GM23338 (cell line): ENCODE measurements around the gene TMEM208.

Experiments used
- CREB1 ChIP-seq: fragments of 250-450 bp; sonication (Bioruptor Pico); IDR thresholded peaks from 2 replicates; pipeline ENCODE4 v1.5.0; 2020; ENCODE audit warnings: low read depth, mild to moderate bottlenecking, moderate library complexity
- CTCF ChIP-seq, 2 experiments: fragments of 200-600 bp in 1 of 2; sonication (generic) in 1 of 2; conservative IDR thresholded peaks; 2 replicates each; pipeline versions ENCODE4 v1.5.1 to v1.6.1; 2016 to 2017; ENCODE audit warnings: antibody characterized with exemption in 2 of 2, low read depth in 2 of 2, mild to moderate bottlenecking in 2 of 2, moderate library complexity in 1 of 2
- EZH2 ChIP-seq: fragments of 200-600 bp; sonication (generic); IDR thresholded peaks from one replicate; pipeline ENCODE4 v1.8.0; 2017; ENCODE audit warnings: antibody characterized with exemption, mild to moderate bottlenecking, low read depth; ENCODE audit not compliant: unreplicated experiment
- EZH2phosphoT487 ChIP-seq: fragments of 200-600 bp; sonication (generic); IDR thresholded peaks from one replicate; pipeline ENCODE4 v1.8.1; 2018; ENCODE audit warnings: antibody characterized with exemption; ENCODE audit not compliant: unreplicated experiment
- JUNB ChIP-seq: IDR thresholded peaks from one replicate; pipeline ENCODE4 v1.6.1; 2016; ENCODE audit warnings: antibody characterized with exemption; ENCODE audit not compliant: unreplicated experiment
- NANOG ChIP-seq: IDR thresholded peaks from 2 replicates; pipeline ENCODE4 v1.6.1; 2016; ENCODE audit warnings: antibody characterized with exemption, borderline replicate concordance
- POLR2AphosphoS5 ChIP-seq: IDR thresholded peaks from 2 replicates; pipeline ENCODE4 v1.6.1; 2016; ENCODE audit warnings: antibody characterized with exemption, low read depth
- REST ChIP-seq: IDR thresholded peaks from one replicate; pipeline ENCODE4 v1.6.1; 2018; ENCODE audit warnings: antibody characterized with exemption; ENCODE audit not compliant: unreplicated experiment
- STAT1 ChIP-seq: IDR thresholded peaks from one replicate; pipeline ENCODE4 v1.6.1; 2016; ENCODE audit warnings: antibody characterized with exemption; ENCODE audit not compliant: unreplicated experiment
- ZNF114 ChIP-seq: fragments of 250-450 bp; sonication (Bioruptor Pico); IDR thresholded peaks from 2 replicates; pipeline ENCODE4 v1.5.0; 2020; ENCODE audit warnings: mild to moderate bottlenecking, moderate library complexity
- ZNF331 ChIP-seq: fragments of 250-450 bp; sonication (Bioruptor Pico); IDR thresholded peaks from 2 replicates; pipeline ENCODE4 v1.5.0; 2020; ENCODE audit warnings: low read depth, mild to moderate bottlenecking, moderate library complexity
- TF ChIP-seq, protein P1 (sequence below): IDR thresholded peaks from 2 replicates; pipeline ENCODE4 v1.6.1; 2016; ENCODE audit warnings: antibody characterized with exemption

DNA sequence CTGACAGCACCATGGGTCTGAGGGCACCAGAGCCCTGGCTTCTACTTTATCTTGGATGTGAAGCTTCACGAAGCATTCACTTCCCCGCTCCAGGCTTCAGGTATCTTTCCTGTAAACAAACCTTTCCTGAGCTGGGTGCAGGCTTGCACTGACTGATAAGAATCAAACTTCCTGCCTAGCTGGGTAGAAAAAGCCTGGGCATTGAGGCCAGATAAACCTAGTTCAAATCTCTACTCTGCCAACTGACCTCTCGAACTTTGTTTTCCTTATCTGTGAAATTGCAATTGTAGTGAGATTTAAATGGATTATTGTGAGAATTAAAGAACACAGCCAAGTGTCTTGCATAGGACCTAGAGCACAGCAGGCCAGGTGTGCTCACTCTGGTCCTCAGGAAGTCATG, 2.9 kb upstream of the TMEM208 start:
- TF ChIP-seq CTCF (conservative IDR thresholded peaks at IDR 0.05; ENCODE audit: low read depth in 2 of 2) (no peak), NANOG (no peak), POLR2AphosphoS5 (no peak), EZH2 (no peak), REST (no peak), CREB1 (no peak), STAT1 (no peak), EZH2phosphoT487 (no peak), ZNF331 (CRISPR knock-in tag) (no peak), ZNF114 (CRISPR knock-in tag) (no peak), JUNB (no peak)
- TF ChIP-seq, protein P1, sequence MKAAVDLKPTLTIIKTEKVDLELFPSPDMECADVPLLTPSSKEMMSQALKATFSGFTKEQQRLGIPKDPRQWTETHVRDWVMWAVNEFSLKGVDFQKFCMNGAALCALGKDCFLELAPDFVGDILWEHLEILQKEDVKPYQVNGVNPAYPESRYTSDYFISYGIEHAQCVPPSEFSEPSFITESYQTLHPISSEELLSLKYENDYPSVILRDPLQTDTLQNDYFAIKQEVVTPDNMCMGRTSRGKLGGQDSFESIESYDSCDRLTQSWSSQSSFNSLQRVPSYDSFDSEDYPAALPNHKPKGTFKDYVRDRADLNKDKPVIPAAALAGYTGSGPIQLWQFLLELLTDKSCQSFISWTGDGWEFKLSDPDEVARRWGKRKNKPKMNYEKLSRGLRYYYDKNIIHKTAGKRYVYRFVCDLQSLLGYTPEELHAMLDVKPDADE: no peak
